GM12873 (cell line): ENCODE results near the gene LFNG.

Experiments used
- CTCF ChIP-seq: IDR thresholded peaks from 2 replicates; pipeline ENCODE4 v1.5.1; 2012; ENCODE audit warnings: low read depth, mild to moderate bottlenecking, moderate library complexity, low read length, control low read depth; ENCODE audit not compliant: insufficient read depth; ENCODE audit errors: missing control alignments

Gene LFNG

GRCh38 chr7:2521952-2522591 is 2.5 kb downstream of the LFNG start:
- no peak for TF ChIP-seq CTCF

- TF ChIP-seq CTCF, result no peak
These were observed 3.3 kb downstream of the LFNG start for GRCh38 chr7:2522780-2523433.

GRCh38 chr7:2523461-2523936 is 3.9 kb downstream of the LFNG start:
- no peak for TF ChIP-seq CTCF

- no peak for TF ChIP-seq CTCF
These were observed 4.6 kb downstream of the LFNG start for GRCh38 chr7:2523941-2524807.

- no peak for TF ChIP-seq CTCF
These were observed 5.5 kb downstream of the LFNG start for GRCh38 chr7:2524808-2525657.

- no peak for TF ChIP-seq CTCF
These were observed 6.4 kb downstream of the LFNG start for GRCh38 chr7:2525658-2526630.
